Upper lobe of right lung (tissue), 1 donor: ENCODE data around the gene ATAD3C. TPM values are rescaled to one million over a fixed set of nuclear protein-coding genes. Genes with fewer than 3 reads are reported as not detected.
"Not testable (repeated sequence)": the region's sequence is repeated elsewhere in the genome, so short reads cannot be mapped to it uniquely, and the experiment has no call there.

Source experiments
- ATAC-seq: fragments of 200-7000 bp; cut with Tn5 transposase; one replicate; pipeline ENCODE4 v1.9.1; 2020; ENCODE audit warnings: mild to moderate bottlenecking, moderate library complexity
- DNase-seq: peaks from one replicate; pipeline ENCODE4 v3.0.0-alpha.2; 2020
- H3K27ac ChIP-seq: fragments of 200-600 bp; one replicate; pipeline ENCODE4 v1.8.0; 2022
- H3K27me3 ChIP-seq: fragments of 200-600 bp; one replicate; pipeline ENCODE4 v1.8.0; 2022; ENCODE audit warnings: mild to moderate bottlenecking
- H3K36me3 ChIP-seq: fragments of 200-600 bp; one replicate; pipeline ENCODE4 v1.8.0; 2022
- H3K4me1 ChIP-seq: fragments of 200-600 bp; one replicate; pipeline ENCODE4 v1.8.0; 2022
- H3K4me3 ChIP-seq: fragments of 200-600 bp; one replicate; pipeline ENCODE4 v1.8.0; 2022; ENCODE audit warnings: mild to moderate bottlenecking
- H3K9me3 ChIP-seq: fragments of 200-600 bp; one replicate; pipeline ENCODE4 v1.8.0; 2022
- CTCF ChIP-seq: fragments of 200-600 bp; IDR thresholded peaks from one replicate; pipeline ENCODE4 v1.8.0; 2022; ENCODE audit warnings: antibody characterized with exemption
- intact Hi-C: fragments of 100-400 bp; cut with DNase I; formaldehyde crosslinking; loops from one replicate; pipeline ENCODE4 v1.11.0; 2022
- total RNA-seq: library from RNA; stranded (reverse); fragmentation: NEBNext Ultra II Directional; extraction: Animal tissue kit (Norgen Biotek cat#: 25700); gene quantifications from one replicate; pipeline ENCODE4 v1.2.1, GENCODE V29; 2021
- donor health status: DM: no; HTN: yes; CAD: no; lungs with severe emphysema.

The ATAD3C gene
- total RNA-seq, 1 donor from 2014 or later, result 10.4 TPM

DNA sequence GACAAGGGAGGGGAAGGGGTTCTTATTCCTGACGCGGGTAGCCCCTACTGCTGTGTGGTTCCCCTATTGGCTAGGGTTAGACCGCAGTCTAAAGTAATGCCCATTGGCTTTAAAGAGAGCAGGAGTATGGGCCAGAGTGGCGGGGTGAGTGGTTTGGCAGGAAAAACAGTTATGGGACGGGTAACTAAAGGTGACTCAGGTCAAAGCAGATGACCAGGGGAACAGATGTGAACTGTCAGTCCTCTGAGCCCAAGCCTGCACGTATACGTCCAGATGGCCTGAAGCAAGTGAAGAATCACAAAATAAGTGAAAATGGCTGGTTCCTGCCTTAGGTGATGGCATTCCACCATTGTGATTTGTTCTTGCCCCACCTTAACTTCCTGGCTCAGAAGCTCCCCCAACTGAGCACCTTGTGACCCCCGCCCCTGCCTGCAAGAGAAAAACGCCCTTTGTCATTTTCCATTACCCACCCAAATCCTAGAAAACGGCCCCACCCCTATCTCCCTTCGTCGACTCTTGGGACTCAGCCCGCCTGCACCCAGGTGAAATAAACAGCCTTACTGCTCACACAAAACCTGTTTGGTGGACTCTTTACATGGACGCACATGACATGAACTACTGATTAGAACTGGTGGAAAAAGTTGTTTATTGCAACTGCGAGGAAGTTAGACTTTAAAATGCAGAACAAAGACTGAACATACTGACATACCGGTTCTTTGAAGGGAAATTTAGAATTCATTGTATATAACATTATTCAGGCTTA, 21.3 kb downstream of the ATAD3C start:
- Histone ChIP-seq H3K9me3 (no peaks in the 10 kb centered on the region), H3K4me1 (peaks cover 19% of the 10 kb centered on the region), H3K27ac (peak overlapping the region; percentile 63), H3K27me3 (no peaks in the 10 kb centered on the region), H3K4me3 (peak overlapping the region; percentile 92), H3K36me3 (no peaks in the 10 kb centered on the region)
- intact Hi-C loops, result no loop called here
- ATAC-seq (no peak), DNase-seq (no peak)
- TF ChIP-seq CTCF, result no peak

DNA sequence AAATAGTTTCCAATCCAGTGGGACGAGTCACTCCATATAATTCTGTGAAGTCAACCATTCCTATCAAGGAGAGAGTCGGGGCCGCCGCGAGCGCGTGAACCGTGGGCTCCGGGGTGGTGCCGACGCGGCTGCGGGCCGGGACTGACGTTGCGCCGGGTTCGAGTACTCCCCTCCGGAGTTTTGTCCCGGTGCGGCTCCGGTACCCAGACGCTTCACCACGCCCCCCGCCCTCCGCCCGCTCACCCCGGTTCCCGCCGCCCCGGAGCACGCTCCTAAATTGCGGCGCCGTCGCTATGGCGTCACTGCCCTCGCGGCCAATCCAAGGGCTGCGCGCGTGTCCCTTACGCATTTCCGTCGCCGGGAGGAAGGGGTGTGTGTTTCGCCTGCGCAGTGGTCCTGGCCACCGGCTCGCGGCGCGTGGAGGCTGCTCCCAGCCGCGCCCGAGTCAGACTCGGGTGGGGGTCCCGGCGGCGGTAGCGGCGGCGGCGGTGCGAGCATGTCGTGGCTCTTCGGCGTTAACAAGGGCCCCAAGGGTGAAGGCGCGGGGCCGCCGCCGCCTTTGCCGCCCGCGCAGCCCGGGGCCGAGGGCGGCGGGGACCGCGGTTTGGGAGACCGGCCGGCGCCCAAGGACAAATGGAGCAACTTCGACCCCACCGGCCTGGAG, 22.0 kb downstream of the ATAD3C start, which contains the start of gene ATAD3B:
Gene ATAD3B, plus strand, starts transcription at position 377 of the 664 bp plus-strand sequence. Its CDS starts 120 bp downstream, at position 497.
- peak within 1 kb of the TSS; percentile 63 for H3K27ac ChIP-seq
- TF ChIP-seq CTCF, result no peak
- H3K27me3 ChIP-seq, result no peaks in the 10 kb centered on the region
- H3K4me1 ChIP-seq, result peaks cover 19% of the 10 kb centered on the region
- DNase-seq, result peak; percentile 98
- H3K4me3 ChIP-seq, result peak within 1 kb of the TSS; percentile 92
- intact Hi-C loops, result no loop called here
- H3K36me3 ChIP-seq, result no peaks in the 10 kb centered on the region
- peak; percentile 98 for ATAC-seq
- H3K9me3 ChIP-seq, result no peaks in the 10 kb centered on the region

- H3K9me3 ChIP-seq, DNase-seq, intact Hi-C loops, H3K27me3 ChIP-seq, H3K36me3 ChIP-seq: not testable (repeated sequence)
- ATAC-seq, result peak; percentile 3
- H3K27ac ChIP-seq, result peak overlapping the region; percentile 63
- H3K4me3 ChIP-seq, result peak overlapping the region; percentile 92
- peaks cover 19% of the 10 kb centered on the region for H3K4me1 ChIP-seq
Observed at GRCh38 chr1:1472053-1472876, 22.8 kb downstream of the ATAD3C start.

DNA sequence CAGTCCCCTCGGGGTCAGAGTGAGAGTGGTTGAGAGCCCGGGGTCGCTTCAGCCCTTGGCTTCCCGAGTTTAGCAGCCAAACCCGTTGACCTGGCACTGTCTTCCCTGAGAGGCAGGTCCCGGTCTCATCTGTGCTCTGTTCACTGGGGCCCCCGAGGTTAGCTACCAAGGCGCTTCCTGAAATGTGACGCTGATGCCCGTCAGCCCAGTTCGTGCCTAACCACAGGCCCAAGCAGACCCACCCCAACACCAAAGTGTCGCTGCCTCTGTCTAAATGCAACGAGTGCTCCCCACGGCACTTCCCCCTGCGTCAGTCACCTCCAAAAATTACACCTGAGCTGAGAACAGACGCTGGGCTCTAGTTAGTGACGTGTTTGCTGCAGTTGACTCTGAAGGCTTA, 26.5 kb downstream of the ATAD3C start:
- Histone ChIP-seq H3K4me1 (peaks cover 13% of the 10 kb centered on the region), H3K36me3 (peaks cover 18% of the 10 kb centered on the region)
- DNase-seq, H3K27ac ChIP-seq, ATAC-seq, H3K9me3 ChIP-seq, H3K27me3 ChIP-seq, H3K4me3 ChIP-seq, intact Hi-C loops: not testable (repeated sequence)

DNA sequence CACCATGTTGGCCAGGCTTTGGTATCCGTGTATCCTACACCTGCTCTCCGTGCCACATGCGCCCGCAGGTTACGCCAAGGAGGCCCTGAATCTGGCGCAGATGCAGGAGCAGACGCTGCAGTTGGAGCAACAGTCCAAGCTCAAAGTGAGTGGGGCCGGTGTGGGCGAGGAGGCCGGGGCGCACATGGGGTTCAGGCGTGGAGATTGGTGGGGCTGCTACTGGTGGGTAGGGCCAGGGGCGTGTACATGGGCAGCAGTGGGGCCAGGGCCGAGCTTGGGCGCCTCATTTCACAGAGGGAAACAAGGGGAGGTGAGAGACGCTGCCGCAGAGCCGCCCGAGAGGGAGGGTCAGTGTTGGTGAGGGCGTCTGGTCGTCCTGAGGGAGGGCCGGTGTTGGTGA, 27.7 kb downstream of the ATAD3C start:
- no peak for DNase-seq
- intact Hi-C loops, result no loop called here
- H3K9me3 ChIP-seq, result no peaks in the 10 kb centered on the region
- H3K4me3 ChIP-seq, result no peak overlapping the region
- H3K36me3 ChIP-seq, result peaks cover 18% of the 10 kb centered on the region
- no peaks in the 10 kb centered on the region for H3K27me3 ChIP-seq
- ATAC-seq, result no peak
- H3K4me1 ChIP-seq, result peaks cover 13% of the 10 kb centered on the region
- no peak overlapping the region for H3K27ac ChIP-seq
- no peak for TF ChIP-seq CTCF

- H3K9me3 ChIP-seq, result no peaks in the 10 kb centered on the region
- H3K4me1 ChIP-seq, result no peaks in the 10 kb centered on the region
- no peaks in the 10 kb centered on the region for H3K27me3 ChIP-seq
- H3K36me3 ChIP-seq, result peaks cover 41% of the 10 kb centered on the region
- DNase-seq, result no peak
- intact Hi-C loops, result no loop called here
- H3K27ac ChIP-seq, result no peak overlapping the region
- ATAC-seq, result peak; percentile 5
- no peak overlapping the region for H3K4me3 ChIP-seq
- no peak for TF ChIP-seq CTCF
Observed at GRCh38 chr1:1479547-1480487, 30.3 kb downstream of the ATAD3C start.

- DNase-seq, H3K4me3 ChIP-seq, intact Hi-C loops, H3K27ac ChIP-seq, H3K4me1 ChIP-seq, ATAC-seq, H3K27me3 ChIP-seq, H3K9me3 ChIP-seq: not testable (repeated sequence)
- peaks cover 41% of the 10 kb centered on the region for H3K36me3 ChIP-seq
Observed at GRCh38 chr1:1480488-1480867, 31.0 kb downstream of the ATAD3C start.

- ATAC-seq, H3K9me3 ChIP-seq, DNase-seq, H3K4me1 ChIP-seq, intact Hi-C loops, H3K27me3 ChIP-seq, H3K27ac ChIP-seq, H3K4me3 ChIP-seq: not testable (repeated sequence)
- H3K36me3 ChIP-seq, result peaks cover 41% of the 10 kb centered on the region
Observed at GRCh38 chr1:1481811-1482210, 32.3 kb downstream of the ATAD3C start.
